ENCODE measurements around the gene DNAJC2. TPM values are rescaled to one million over a fixed set of nuclear protein-coding genes. Genes with fewer than 3 reads are reported as not detected.
A peak's percentile ranks its signal among the peaks of the same experiment; 100 is the strongest.
"Not testable (repeated sequence)": the region's sequence is repeated elsewhere in the genome, so short reads cannot be mapped to it uniquely, and the experiment has no call there.

The DNAJC2 gene
- total RNA-seq, 1 experiment from 2014 or later: 29.7 TPM

- H3K9me2 ChIP-seq (replicated peaks; ENCODE audit: insufficient read depth, low read length); H3K27me3 ChIP-seq (ENCODE audit: low read length); H2AFZ ChIP-seq (ENCODE audit: low read length); H3K4me3 ChIP-seq (ENCODE audit: low read length); H3K36me3 ChIP-seq (ENCODE audit: insufficient read depth, low read length); H3K9ac ChIP-seq (ENCODE audit: low read length); H4K20me1 ChIP-seq (ENCODE audit: insufficient read depth, low read depth, low read length); DNase-seq; H3K4me2 ChIP-seq (ENCODE audit: low read depth, low read length, poor library complexity, severe bottlenecking); H3K9me3 ChIP-seq (ENCODE audit: low read length); H3K27ac ChIP-seq (ENCODE audit: low read length): not testable (repeated sequence)
- peaks cover 19% of the 10 kb centered on the region for H3K4me1 ChIP-seq (ENCODE audit: low read length)
- H3K79me2 ChIP-seq (ENCODE audit: low read length): peaks cover 16% of the 10 kb centered on the region
These were observed 69.7 kb downstream of the DNAJC2 start for GRCh38 chr7:103274867-103275266.

GRCh38 chr7:103273374-103273773 is 71.2 kb downstream of the DNAJC2 start:
- H3K4me3 ChIP-seq (ENCODE audit: low read length); H4K20me1 ChIP-seq (ENCODE audit: insufficient read depth, low read depth, low read length); H3K27me3 ChIP-seq (ENCODE audit: low read length); H3K79me2 ChIP-seq (ENCODE audit: low read length); H2AFZ ChIP-seq (ENCODE audit: low read length); H3K27ac ChIP-seq (ENCODE audit: low read length); H3K9ac ChIP-seq (ENCODE audit: low read length); H3K9me3 ChIP-seq (ENCODE audit: low read length); H3K9me2 ChIP-seq (replicated peaks; ENCODE audit: insufficient read depth, low read length); H3K36me3 ChIP-seq (ENCODE audit: insufficient read depth, low read length); DNase-seq; H3K4me2 ChIP-seq (ENCODE audit: low read depth, low read length, poor library complexity, severe bottlenecking): not testable (repeated sequence)
- peaks cover 14% of the 10 kb centered on the region for H3K4me1 ChIP-seq (ENCODE audit: low read length)

- H3K36me3 ChIP-seq (ENCODE audit: insufficient read depth, low read length); H4K20me1 ChIP-seq (ENCODE audit: insufficient read depth, low read depth, low read length); H3K9ac ChIP-seq (ENCODE audit: low read length); H3K4me2 ChIP-seq (ENCODE audit: low read depth, low read length, poor library complexity, severe bottlenecking); H3K9me2 ChIP-seq (replicated peaks; ENCODE audit: insufficient read depth, low read length); H3K4me1 ChIP-seq (ENCODE audit: low read length); H3K9me3 ChIP-seq (ENCODE audit: low read length); H3K27ac ChIP-seq (ENCODE audit: low read length); H3K27me3 ChIP-seq (ENCODE audit: low read length); H2AFZ ChIP-seq (ENCODE audit: low read length); DNase-seq; H3K4me3 ChIP-seq (ENCODE audit: low read length); H3K79me2 ChIP-seq (ENCODE audit: low read length): not testable (repeated sequence)
These were observed 78.3 kb downstream of the DNAJC2 start for GRCh38 chr7:103266229-103266628.

GRCh38 chr7:103264054-103264453 is 80.5 kb downstream of the DNAJC2 start:
- H3K4me1 ChIP-seq (ENCODE audit: low read length): not testable (repeated sequence)

More at GRCh38 chr7:103264054-103264453, 80.5 kb downstream of the DNAJC2 start:
- H2AFZ ChIP-seq (ENCODE audit: low read length); H3K27me3 ChIP-seq (ENCODE audit: low read length); H4K20me1 ChIP-seq (ENCODE audit: insufficient read depth, low read depth, low read length); H3K27ac ChIP-seq (ENCODE audit: low read length); H3K36me3 ChIP-seq (ENCODE audit: insufficient read depth, low read length); H3K79me2 ChIP-seq (ENCODE audit: low read length); H3K9ac ChIP-seq (ENCODE audit: low read length); H3K9me2 ChIP-seq (replicated peaks; ENCODE audit: insufficient read depth, low read length); H3K9me3 ChIP-seq (ENCODE audit: low read length); H3K4me2 ChIP-seq (ENCODE audit: low read depth, low read length, poor library complexity, severe bottlenecking); DNase-seq; H3K4me3 ChIP-seq (ENCODE audit: low read length): not testable (repeated sequence)

Small RNAs within 50 kb of the gene (small RNA-seq; reads per million reads assigned to genes)
- gene RPS29P16: 1.7 reads per million, percentile 46 among the genes with 10 or more reads in this experiment

Other genes starting within 250 kb of the DNAJC2 start
- gene NAPEPLD, start 195.7 kb downstream of the DNAJC2 start, total RNA-seq (2014; rRNA removed; shearing (Covaris generic); ENCODE audit: low replicate concordance): 12.9 and 24.8 TPM in 2 replicates
- 74.6 and 117 TPM in 2 replicates for gene PMPCB, start 47.3 kb downstream of the DNAJC2 start, total RNA-seq (2014; rRNA removed; shearing (Covaris generic); ENCODE audit: low replicate concordance)
- gene PSMC2, start 2.9 kb upstream of the DNAJC2 start, total RNA-seq (2014; rRNA removed; shearing (Covaris generic); ENCODE audit: low replicate concordance): 69.4 and 107 TPM in 2 replicates
- gene SLC26A5, start 101.4 kb upstream of the DNAJC2 start, total RNA-seq (2014; rRNA removed; shearing (Covaris generic); ENCODE audit: low replicate concordance): not detected in 2 replicates